Measurements from ENCODE around the gene FBXL7.

- TF ChIP-seq POLR2AphosphoS5 (IDR thresholded peaks at IDR 0.05) (no peak), CTCF (IDR thresholded peaks at IDR 0.05) (no peak), POLR2A (IDR thresholded peaks at IDR 0.05) (no peak), EP300 (IDR thresholded peaks at IDR 0.05) (no peak)
Measured at GRCh38 chr5:15693382-15693728, 193.4 kb downstream of the FBXL7 start.
